ENCODE measurements around the gene MOV10L1. TPM values are rescaled to one million over a fixed set of nuclear protein-coding genes. Genes with fewer than 3 reads are reported as not detected.
"Not testable (repeated sequence)": the region's sequence is repeated elsewhere in the genome, so short reads cannot be mapped to it uniquely, and the experiment has no call there.

The MOV10L1 gene
- total RNA-seq, 3 donors from 2014 or later = 0.29 to 1.0 (median 0.49) TPM

- H3K4me3 ChIP-seq = no peak overlapping the region
- ATAC-seq = no peak
These were observed 5.7 kb upstream of the MOV10L1 start for GRCh38 chr22:50084080-50084477.

DNA sequence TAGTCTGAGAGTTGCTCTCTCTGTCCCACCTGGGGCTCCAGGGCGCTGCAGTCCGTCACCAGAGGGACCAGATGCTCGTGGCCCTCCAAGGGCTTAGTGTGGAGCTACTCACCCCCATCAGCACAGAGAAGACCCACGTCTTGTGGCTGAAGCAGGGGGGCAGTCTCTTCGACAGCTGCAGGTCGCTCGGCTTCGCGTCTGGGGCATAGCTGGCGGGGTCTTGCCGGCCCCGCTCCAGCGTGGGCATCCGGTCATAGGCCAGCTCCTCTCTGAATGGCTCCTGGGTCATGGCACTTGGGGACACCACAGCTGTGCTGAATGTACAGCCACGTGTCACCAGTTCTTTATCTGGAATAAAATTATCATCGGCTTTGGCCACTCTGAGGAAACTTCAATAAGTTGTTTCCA is 5.2 kb upstream of the MOV10L1 start:
- H3K9me3 ChIP-seq = no peaks in the 10 kb centered on the region
- H3K36me3 ChIP-seq (ENCODE audit: low read depth) = no peaks in the 10 kb centered on the region
- intact Hi-C loops (cut with DNase I, micrococcal nuclease) = no loop called here
- TF ChIP-seq, protein P1, sequence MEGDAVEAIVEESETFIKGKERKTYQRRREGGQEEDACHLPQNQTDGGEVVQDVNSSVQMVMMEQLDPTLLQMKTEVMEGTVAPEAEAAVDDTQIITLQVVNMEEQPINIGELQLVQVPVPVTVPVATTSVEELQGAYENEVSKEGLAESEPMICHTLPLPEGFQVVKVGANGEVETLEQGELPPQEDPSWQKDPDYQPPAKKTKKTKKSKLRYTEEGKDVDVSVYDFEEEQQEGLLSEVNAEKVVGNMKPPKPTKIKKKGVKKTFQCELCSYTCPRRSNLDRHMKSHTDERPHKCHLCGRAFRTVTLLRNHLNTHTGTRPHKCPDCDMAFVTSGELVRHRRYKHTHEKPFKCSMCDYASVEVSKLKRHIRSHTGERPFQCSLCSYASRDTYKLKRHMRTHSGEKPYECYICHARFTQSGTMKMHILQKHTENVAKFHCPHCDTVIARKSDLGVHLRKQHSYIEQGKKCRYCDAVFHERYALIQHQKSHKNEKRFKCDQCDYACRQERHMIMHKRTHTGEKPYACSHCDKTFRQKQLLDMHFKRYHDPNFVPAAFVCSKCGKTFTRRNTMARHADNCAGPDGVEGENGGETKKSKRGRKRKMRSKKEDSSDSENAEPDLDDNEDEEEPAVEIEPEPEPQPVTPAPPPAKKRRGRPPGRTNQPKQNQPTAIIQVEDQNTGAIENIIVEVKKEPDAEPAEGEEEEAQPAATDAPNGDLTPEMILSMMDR (IDR thresholded peaks at IDR 0.05) = no peak
- H3K4me1 ChIP-seq (ENCODE audit: low read depth) = no peaks in the 10 kb centered on the region
- ATAC-seq (no peak), DNase-seq (no peak)
- no peak overlapping the region for H3K4me3 ChIP-seq

More at GRCh38 chr22:50084080-50084477, 5.7 kb upstream of the MOV10L1 start:
- no peaks in the 10 kb centered on the region for H3K4me1 ChIP-seq (ENCODE audit: low read depth)
- H3K36me3 ChIP-seq (ENCODE audit: low read depth) = no peaks in the 10 kb centered on the region
- TF ChIP-seq, protein P1 (IDR thresholded peaks at IDR 0.05) = no peak
- H3K9me3 ChIP-seq = no peaks in the 10 kb centered on the region
- no peak for DNase-seq
- intact Hi-C loops (cut with DNase I, micrococcal nuclease) = no loop called here

- no peaks in the 10 kb centered on the region for H3K36me3 ChIP-seq (ENCODE audit: low read depth)
- ATAC-seq (no peak), DNase-seq (no peak)
- intact Hi-C loops (cut with DNase I, micrococcal nuclease) = no loop called here
- TF ChIP-seq, protein P1 (IDR thresholded peaks at IDR 0.05) = no peak
- no peaks in the 10 kb centered on the region for H3K9me3 ChIP-seq
- H3K4me3 ChIP-seq = no peak within 1 kb of the TSS
- H3K4me1 ChIP-seq (ENCODE audit: low read depth) = no peaks in the 10 kb centered on the region
These were observed 4.4 kb upstream of the MOV10L1 start, which contains the start of gene MLC1 for GRCh38 chr22:50085211-50085972. TSS of gene MLC1 (minus strand) at chr22:50085426. CDS start at chr22:50084902, 524 bp downstream.

DNA sequence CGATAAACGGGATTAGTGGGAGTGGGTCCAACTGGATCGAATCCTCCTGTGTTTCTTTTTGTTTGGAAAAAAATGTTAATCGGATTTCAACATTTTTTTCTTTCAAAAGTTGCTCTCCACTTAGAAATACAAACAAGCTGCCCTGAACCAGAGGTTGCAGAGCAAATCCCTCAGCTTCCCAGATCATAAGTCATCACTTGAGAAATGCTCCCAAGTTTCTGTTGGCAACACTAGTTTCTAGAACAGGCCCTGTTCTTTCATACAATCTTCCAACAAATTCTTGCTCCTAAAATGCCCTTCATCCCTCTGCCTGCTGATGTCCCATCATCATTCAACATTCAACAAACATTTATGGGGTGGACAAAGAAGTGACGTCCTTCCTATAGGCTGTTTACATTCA is 3.3 kb upstream of the MOV10L1 start:
- Histone ChIP-seq H3K4me1 (ENCODE audit: low read depth) (no peaks in the 10 kb centered on the region), H3K36me3 (ENCODE audit: low read depth) (no peaks in the 10 kb centered on the region), H3K4me3 (no peak overlapping the region), H3K9me3 (no peaks in the 10 kb centered on the region)
- intact Hi-C loops (cut with DNase I, micrococcal nuclease) = no loop called here
- TF ChIP-seq, protein P1 (IDR thresholded peaks at IDR 0.05) = no peak
- ATAC-seq (no peak), DNase-seq (no peak)

- ATAC-seq; intact Hi-C loops (cut with DNase I, micrococcal nuclease); H3K36me3 ChIP-seq (ENCODE audit: low read depth): not testable (repeated sequence)
These were observed 2.8 kb upstream of the MOV10L1 start for GRCh38 chr22:50086975-50087374.

GRCh38 chr22:50087646-50088045 is 2.2 kb upstream of the MOV10L1 start:
- TF ChIP-seq, protein P1 (IDR thresholded peaks at IDR 0.05) = no peak
- Histone ChIP-seq H3K9me3 (no peaks in the 10 kb centered on the region), H3K4me1 (ENCODE audit: low read depth) (no peaks in the 10 kb centered on the region), H3K4me3 (no peak overlapping the region), H3K36me3 (ENCODE audit: low read depth) (no peaks in the 10 kb centered on the region)
- DNase-seq (no peak), ATAC-seq (no peak)
- intact Hi-C loops (cut with DNase I, micrococcal nuclease) = no loop called here

More at GRCh38 chr22:50086975-50087374, 2.8 kb upstream of the MOV10L1 start:
- H3K9me3 ChIP-seq; DNase-seq; H3K4me3 ChIP-seq; H3K4me1 ChIP-seq (ENCODE audit: low read depth): not testable (repeated sequence)
